Fibroblast of villous mesenchyme (primary cell): Measurements from ENCODE around the gene OPN1MW. TPM values are rescaled to one million over a fixed set of nuclear protein-coding genes. Genes with fewer than 3 reads are reported as not detected.
"Not testable (repeated sequence)": the region's sequence is repeated elsewhere in the genome, so short reads cannot be mapped to it uniquely, and the experiment has no call there.

Experiments
- DNase-seq: peaks from one replicate; pipeline ENCODE4 v3.0.0-alpha.2; 2010; ENCODE audit warnings: low read depth
- H3K4me3 ChIP-seq: 2 replicates; pipeline ENCODE4 v1.5.1; 2011; ENCODE audit warnings: low read depth, mild to moderate bottlenecking, low read length
- total RNA-seq: library from RNA; depleted of rRNA; stranded (reverse); fragments of >200 nt; gene quantifications from 2 replicates; pipeline ENCODE4 v1.2.3, GENCODE V29; 2012
- TF ChIP-seq, protein P1 (sequence below): IDR thresholded peaks from 2 replicates; pipeline ENCODE4 v1.5.1; 2012; ENCODE audit warnings: low read depth, mild to moderate bottlenecking, low read length; ENCODE audit not compliant: insufficient read depth

The OPN1MW gene
- total RNA-seq, 1 donor: not detected

DNA sequence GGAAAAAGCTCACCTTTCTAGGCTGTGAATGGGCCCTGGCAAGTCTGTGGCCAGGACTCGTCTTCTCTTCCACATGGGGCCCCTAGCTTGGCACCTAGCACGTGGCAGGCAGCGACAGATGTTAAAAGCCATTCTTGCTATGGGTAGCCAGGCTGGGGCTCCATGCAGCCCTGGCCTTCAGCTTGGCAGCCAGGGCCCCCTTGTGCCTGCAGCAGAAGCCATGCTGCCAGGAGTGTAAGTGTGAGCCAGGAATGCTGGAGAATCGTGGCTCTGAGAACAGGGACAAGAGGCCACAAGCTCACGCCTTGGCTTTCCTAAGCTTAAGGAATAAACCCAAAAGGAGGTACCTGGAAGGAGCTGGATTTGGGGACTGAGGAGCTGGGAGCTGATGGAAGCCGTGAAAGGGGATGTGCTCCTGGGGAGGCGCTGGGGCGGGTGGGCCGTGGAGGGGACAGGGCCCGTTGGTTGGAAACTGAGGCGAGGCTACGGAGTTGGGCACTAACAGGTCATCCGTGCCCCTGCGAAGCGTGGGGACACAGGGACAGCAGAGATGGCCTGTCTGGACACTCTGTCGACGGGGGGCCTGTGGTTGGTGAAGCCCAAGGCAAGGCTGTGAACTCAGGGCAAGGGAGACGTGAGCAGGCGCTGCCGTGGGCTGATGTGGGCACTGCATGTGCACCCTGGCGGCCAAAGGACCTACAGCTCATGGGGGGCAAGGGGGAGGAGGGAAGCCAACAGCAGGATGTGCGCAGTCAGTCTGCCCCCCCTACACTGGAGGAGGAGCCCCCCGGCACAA lies 39.2 kb upstream of the OPN1MW start:
- no peak for DNase-seq
- TF ChIP-seq, protein P1, sequence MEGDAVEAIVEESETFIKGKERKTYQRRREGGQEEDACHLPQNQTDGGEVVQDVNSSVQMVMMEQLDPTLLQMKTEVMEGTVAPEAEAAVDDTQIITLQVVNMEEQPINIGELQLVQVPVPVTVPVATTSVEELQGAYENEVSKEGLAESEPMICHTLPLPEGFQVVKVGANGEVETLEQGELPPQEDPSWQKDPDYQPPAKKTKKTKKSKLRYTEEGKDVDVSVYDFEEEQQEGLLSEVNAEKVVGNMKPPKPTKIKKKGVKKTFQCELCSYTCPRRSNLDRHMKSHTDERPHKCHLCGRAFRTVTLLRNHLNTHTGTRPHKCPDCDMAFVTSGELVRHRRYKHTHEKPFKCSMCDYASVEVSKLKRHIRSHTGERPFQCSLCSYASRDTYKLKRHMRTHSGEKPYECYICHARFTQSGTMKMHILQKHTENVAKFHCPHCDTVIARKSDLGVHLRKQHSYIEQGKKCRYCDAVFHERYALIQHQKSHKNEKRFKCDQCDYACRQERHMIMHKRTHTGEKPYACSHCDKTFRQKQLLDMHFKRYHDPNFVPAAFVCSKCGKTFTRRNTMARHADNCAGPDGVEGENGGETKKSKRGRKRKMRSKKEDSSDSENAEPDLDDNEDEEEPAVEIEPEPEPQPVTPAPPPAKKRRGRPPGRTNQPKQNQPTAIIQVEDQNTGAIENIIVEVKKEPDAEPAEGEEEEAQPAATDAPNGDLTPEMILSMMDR: no peak
- H3K4me3 ChIP-seq: no peak overlapping the region

- H3K4me3 ChIP-seq, DNase-seq: not testable (repeated sequence)
Observed at GRCh38 chrX:154144010-154144409, 38.4 kb upstream of the OPN1MW start, which contains the start of gene OPN1LW. Gene OPN1LW, plus strand, starts transcription at chrX:154144243. Its CDS starts 41 bp downstream, at chrX:154144284.

DNA sequence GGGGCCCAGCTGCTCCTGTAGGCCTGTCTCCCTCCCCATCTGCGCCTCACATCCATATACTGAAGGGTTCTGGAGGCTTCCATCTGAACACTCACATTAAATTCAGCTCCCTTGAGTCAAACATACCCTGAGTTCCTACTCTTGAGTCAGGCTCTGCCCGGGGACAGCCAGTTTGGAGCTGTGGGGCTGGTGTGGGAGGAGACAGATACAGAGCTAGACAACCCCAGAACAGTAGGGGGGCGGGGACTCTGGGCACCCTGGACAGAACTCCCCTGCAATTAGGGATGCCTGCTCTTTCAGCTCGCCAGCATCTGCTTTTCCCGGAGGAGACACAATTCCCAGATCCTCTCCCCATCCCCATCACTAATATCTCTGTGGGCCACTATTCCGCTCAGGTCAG lies 31.4 kb upstream of the OPN1MW start:
- not testable (repeated sequence) for DNase-seq, H3K4me3 ChIP-seq

GRCh38 chrX:154156221-154156620 lies 26.2 kb upstream of the OPN1MW start:
- not testable (repeated sequence) for DNase-seq

GRCh38 chrX:154157207-154157606 lies 25.2 kb upstream of the OPN1MW start:
- DNase-seq, H3K4me3 ChIP-seq: not testable (repeated sequence)

More at GRCh38 chrX:154156221-154156620, 26.2 kb upstream of the OPN1MW start:
- H3K4me3 ChIP-seq: not testable (repeated sequence)

DNA sequence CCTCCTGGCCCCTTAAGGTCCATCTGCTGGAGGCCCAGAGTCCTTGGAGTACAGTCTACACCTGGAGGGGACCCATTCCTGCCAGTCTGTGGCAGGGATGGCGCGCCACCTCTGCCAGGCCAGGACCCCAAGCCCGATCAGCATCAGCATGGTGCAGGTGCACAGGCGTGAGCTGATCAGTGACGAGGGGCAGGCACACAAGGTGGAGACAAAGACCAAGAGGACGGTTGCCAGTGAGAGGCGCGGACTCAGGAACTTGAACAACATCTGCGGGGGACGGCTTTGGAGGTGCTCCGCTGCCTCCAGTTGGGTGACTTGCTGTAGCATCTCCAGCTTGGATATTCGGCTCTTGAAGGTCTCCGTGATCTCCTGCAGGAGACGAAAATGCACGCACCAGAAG lies 23.1 kb upstream of the OPN1MW start:
- not testable (repeated sequence) for DNase-seq, H3K4me3 ChIP-seq

DNA sequence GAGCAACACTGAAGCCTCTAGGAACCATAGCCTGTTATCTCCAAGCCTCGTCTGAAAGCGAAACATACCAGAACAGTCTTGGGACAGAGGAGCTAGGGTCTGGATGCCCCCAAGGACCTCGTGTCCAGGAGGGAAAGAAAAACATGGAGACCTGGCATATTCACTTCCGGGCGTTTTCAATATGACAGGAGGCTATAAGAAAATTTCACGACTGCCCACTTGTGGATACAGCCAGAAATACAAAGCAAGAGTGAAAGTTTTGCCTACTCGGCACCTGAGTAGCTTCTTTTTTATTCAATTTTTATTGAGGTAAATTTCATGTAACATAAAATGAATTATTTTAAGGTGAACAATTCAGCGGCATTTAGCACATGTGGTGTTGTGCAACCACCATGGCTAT lies 17.5 kb upstream of the OPN1MW start:
- not testable (repeated sequence) for DNase-seq, H3K4me3 ChIP-seq

- not testable (repeated sequence) for H3K4me3 ChIP-seq, DNase-seq
Observed at GRCh38 chrX:154168384-154168783, 14.0 kb upstream of the OPN1MW start.

DNA sequence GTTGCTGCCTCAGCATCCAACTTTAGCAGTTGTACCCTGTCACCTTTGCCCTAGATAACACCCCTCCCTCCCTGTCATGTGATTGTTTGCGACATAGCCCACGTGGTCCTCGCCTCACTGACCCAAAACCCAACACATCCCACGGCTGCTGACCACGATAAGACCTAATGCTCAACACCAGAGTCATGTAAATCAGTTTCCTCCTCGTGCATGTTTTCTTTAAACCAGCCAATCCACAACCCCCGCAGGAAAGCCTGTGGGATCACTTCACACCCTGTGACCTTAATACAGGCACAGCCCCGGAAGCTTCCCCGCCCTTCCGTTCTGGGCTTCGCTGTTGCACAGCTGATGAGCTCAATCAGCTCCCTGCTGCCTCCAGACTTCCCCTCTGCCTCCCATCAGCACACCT lies 9.9 kb upstream of the OPN1MW start:
- H3K4me3 ChIP-seq, DNase-seq: not testable (repeated sequence)

GRCh38 chrX:154174356-154174755 lies 8.0 kb upstream of the OPN1MW start:
- H3K4me3 ChIP-seq, DNase-seq: not testable (repeated sequence)

DNA sequence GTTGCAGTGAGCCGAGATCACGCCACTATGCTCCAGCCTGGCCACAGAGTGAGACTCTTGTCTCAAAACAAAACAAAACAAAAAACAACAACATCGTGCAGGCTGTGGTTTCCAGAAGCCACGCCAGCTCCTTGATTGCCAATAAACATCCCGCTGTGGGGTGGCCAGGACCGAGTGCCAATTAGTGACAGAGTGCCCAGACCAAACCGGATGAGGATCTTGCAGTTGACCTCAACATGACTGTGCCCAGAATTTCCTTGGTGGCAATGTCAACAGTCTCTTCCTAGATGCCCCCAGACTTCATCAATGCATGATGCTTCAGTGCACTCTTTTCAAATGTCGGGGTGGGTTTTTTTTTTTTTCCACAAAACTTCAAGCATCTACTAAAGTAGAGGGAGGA lies 1.4 kb downstream of the OPN1MW start:
- not testable (repeated sequence) for DNase-seq, H3K4me3 ChIP-seq

GRCh38 chrX:154192846-154193245 lies 10.4 kb downstream of the OPN1MW start:
- not testable (repeated sequence) for H3K4me3 ChIP-seq, DNase-seq

DNA sequence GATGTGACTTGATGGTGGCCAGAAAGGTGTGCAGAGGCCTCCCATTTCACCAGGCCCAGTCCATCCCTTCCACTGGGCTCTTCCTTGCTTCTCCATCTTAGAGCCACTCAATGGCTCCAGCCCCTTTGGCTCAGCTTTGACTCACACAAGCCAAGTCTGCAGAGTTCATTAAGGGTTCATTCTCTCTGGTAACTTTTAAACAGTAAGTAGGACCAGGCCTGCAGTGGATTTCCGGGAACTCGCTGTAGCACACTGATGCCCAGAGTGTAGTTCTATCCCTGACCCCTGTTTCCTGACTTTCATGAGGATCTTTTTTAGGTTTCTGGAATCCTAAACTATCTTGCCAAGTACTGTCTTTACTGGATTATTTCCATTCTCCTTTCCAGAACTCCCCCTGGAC lies 11.9 kb downstream of the OPN1MW start:
- not testable (repeated sequence) for DNase-seq, H3K4me3 ChIP-seq

GRCh38 chrX:154196466-154196865 lies 14.1 kb downstream of the OPN1MW start:
- DNase-seq, H3K4me3 ChIP-seq: not testable (repeated sequence)

DNA sequence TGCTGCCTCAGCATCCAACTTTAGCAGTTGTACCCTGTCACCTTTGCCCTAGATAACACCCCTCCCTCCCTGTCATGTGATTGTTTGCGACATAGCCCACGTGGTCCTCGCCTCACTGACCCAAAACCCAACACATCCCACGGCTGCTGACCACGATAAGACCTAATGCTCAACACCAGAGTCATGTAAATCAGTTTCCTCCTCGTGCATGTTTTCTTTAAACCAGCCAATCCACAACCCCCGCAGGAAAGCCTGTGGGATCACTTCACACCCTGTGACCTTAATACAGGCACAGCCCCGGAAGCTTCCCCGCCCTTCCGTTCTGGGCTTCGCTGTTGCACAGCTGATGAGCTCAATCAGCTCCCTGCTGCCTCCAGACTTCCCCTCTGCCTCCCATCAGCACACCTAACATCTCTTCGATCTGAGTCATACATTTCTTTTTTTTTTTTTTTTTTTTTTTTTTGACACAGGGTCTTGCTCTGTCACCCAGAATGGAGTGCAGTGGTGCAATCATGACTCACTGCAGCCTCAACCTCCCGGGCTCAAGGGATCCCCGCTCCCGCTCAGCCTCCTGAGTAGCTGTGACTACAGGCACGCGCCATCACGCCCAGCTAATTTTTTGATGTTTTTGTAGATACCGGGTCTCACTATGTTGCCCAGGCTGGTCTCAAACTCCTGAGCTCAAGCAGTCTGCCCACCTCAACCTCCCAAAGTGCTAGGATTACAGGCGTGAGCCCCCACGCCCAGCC lies 27.4 kb downstream of the OPN1MW start:
- not testable (repeated sequence) for DNase-seq, H3K4me3 ChIP-seq

DNA sequence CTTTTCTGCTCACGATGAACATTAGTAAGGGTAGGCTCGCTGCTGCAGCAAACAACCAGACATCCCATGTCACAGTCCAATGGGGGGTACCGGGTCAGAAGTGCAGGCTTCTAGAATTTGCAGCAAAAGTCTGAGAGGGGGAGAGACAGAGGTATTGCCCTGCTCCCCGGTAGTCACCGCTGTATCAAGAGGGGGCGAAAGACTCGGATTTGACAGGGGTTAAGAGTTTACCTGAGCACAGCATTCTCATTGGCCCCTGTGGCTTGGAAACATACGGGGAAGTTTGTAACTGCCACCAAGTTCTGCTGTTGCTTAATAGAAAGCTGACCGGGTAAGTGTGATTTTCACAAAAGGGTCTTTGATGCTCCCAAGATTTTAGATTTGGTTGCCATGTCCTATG lies 28.7 kb downstream of the OPN1MW start:
- not testable (repeated sequence) for DNase-seq, H3K4me3 ChIP-seq

DNA sequence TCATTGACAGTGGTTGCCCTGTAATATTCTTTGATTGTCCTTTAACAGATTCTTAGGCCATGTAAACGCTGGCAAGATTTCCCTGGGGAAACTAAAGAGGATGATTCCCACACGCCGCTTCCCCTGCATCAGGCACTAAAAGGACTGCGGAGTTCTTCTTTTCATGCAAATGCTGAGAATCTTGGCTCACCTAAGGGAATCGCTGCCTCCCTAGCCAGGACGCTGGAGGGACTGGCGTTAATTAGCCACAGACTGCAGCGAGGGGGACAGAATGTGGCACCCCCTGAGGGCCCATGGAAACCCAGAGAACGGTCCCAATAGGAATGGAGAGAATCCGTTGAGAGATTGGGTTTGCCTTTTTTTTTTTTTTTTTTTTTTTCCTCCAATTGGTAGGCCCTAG lies 29.1 kb downstream of the OPN1MW start:
- DNase-seq, H3K4me3 ChIP-seq: not testable (repeated sequence)

- not testable (repeated sequence) for DNase-seq, H3K4me3 ChIP-seq
Observed at GRCh38 chrX:154219456-154219855, 37.1 kb downstream of the OPN1MW start, which contains the start of gene OPN1MW2. Gene OPN1MW2, plus strand, starts transcription at chrX:154219756. Its CDS starts 60 bp downstream, at chrX:154219816.
